ENCODE data around the gene BLOC1S1. TPM values are rescaled to one million over a fixed set of nuclear protein-coding genes. Genes with fewer than 3 reads are reported as not detected.

BLOC1S1 gene
- polyA plus RNA-seq, 1 donor = 103 TPM

DNA sequence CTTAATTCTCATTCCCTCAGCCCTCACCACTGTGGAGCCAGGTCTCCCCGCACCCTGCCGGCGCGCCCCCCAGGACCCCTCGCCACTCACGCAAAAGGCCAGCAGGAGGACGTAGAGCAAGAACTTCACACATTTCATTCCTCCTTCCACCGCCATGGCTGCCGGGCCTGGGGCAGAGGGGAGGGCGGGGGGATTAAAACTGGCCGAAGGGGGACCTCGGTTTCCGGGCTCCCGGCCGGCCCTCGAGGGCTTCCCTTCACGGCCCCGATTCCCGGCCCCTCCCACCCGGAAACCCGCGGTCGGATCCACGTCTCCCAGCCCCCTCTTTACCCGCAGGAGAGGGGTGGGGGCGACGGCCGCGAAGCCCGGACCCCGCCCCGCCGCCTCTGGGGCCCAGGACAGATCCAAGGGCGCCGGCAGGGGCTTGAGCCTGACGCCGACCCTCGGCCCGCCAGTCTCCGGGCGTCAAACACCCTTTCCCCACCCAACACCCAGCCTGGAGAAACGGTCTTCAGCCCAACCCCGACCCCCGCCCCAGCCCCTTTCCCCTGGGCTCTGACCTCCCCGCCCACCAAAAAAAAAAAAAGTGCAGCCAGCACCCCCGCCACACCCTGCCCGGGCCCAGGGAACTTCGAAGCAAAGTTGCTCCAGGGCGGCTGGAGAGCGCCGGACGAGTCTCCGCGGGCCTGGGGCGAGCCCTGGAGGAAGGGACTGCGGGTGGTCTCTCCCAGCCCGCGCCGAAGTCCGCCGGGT is 12.5 kb downstream of the BLOC1S1 start:
- DNase-seq (ENCODE audit: low read depth) = no peak

DNA sequence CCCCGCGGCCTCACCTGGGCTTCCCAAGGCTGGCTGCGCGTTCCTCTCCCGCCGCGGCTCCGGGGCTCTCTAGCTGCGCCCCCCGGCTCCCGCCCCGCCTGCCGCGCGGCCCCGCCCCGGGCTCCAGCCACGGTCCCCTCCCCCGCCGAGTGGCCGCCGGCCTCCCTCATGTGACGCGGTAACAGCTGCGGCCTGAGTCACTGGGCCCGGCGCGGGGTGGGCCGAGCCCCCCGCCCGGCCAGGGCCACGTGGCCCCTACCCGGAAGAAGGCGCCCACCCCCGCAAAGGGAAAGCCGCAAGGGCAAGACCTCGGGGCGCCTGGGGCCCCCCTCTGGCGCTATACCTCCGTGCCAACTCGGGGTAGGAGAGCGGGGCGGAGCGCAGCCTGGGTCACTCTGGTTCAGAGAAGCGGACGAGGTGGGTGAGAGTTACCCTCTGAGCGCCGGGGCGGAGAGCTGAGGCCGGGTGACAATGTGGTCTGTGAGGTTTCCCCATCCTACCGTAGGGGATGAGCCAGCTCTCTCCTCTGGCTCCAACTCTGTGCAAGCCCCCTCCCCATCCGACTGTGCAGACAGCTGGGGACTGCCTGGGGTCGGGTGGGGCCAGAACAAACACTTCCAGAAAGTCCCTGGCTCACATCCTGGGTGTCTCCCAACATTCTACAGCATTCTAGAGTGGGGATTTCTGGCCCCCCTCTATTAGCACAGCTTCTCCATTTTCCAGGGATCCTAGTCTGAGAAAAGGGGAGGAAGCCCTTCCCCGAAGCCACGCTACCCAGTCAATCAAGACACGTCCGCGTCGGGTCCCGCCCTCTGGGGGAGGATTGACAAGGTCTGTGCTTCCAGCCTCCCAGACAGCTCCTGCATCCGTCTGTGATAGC is 13.3 kb downstream of the BLOC1S1 start, which contains the start of gene CD63:
Gene CD63, minus strand, starts transcription at position 71 of the 880 bp plus-strand sequence. CDS start 668 bp downstream, outside the sequence.
- DNase-seq (ENCODE audit: low read depth) = peak; percentile 90

DNA sequence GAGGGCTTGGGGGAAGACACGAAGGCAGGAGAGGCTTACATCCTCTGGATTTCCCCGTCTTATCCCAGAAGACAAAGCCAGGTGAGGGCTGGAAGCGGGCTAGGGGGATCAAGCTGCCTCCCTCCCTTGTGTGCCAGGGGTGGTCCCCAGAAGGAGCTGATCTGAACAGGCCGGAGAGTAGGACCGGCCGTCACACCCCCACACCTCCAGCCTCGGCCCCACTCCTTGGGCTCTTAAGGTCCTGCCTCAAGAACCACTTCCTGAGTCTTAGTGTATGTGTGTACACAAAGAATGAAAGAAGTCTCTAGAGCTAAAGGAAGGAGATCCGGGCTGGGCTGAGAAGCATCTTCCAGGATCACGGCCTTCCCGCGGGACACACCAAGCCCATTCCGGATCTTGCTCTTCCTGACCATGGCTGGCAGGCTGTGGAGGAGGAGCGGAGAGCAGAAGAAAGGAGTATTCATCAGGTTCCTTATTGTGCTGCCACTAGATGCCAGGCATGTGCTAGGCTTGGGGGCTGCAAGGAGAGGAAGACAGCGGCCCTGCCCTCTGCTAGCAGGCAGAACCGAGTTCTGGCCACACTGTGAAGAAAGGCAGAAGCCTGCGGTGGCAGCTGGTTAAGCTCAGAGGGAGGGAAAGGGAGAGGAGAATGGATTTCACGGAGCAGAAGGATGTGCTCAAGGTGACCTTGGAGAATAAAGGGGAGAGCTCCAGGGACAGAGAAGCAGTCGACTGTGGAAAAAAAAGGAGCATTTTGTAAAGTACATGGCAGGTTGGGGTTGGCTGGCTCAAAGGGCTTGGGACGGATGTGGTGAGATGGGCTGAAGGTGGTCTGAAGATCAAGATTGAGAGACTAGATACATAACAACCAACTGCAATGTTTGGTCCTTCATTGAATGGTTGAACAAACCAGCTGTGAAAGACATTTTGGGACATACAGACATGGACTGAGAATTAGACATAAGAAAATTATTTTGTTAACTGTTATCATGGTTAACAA is 14.3 kb downstream of the BLOC1S1 start:
- no peak for DNase-seq (ENCODE audit: low read depth)

DNA sequence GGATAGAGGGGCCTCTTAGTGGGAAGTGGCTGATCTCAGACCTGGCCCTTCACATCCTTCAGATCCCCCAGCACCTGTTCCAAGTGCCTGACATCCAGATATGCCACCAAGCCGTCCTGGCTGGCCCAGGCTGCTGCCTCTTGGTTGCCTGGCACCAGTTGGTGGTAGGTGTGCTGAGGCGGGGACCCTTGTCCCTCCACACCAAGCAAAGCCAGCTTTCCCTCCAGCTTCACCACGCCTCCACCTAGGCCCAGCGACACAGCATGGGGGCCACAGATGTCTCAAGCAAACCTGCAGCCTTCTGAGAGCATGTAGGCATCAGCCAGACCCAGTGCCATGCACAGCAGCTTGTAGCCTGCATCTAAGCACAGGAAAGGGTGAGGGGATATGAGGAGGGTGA is 16.4 kb downstream of the BLOC1S1 start:
- DNase-seq (ENCODE audit: low read depth) = no peak

DNA sequence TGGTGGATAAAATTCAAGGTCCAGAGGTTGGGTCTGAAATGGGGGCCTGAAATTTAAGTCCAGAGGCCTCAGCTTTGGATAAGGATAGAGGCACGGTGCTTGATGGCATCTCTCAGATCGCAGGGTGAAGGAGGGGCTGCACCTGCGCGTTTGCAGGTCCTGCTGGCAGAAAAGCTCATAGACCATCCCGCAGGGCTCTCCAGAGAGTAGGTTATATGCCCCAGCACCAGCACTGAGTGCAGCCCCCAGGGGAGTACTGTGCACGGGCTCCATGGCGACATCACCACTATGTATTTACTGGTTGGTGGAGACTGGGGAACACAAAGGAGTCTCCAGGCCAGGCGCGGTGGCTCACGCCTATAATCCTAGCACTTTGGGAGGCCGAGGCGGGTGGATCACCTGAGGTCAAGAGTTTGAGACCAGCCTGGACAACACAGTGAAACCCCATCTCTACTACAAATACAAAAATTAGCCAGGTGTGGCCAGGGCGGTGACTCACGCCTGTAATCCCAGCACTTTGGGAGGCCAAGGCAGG is 17.2 kb downstream of the BLOC1S1 start:
- no peak for DNase-seq (ENCODE audit: low read depth)

DNA sequence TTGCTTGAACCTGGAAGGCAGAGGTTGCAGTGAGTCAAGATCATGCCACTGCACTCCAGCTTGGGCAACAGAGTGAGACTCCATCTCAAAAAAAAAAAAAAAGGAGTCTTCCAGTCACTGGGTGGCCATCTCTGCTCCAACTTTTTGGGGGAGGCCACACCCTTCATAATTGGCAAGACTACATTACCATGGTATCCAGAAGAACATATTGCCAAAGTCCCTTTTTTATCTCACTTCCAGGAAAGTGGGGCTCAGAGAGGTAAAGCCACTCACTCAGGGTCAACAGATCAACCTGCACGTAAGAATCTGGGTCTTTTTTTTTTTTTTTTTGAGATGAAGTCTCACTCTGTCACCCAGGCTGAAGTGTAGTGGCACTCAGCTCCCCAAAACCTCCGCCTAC is 18.0 kb downstream of the BLOC1S1 start:
- DNase-seq (ENCODE audit: low read depth) = no peak

DNA sequence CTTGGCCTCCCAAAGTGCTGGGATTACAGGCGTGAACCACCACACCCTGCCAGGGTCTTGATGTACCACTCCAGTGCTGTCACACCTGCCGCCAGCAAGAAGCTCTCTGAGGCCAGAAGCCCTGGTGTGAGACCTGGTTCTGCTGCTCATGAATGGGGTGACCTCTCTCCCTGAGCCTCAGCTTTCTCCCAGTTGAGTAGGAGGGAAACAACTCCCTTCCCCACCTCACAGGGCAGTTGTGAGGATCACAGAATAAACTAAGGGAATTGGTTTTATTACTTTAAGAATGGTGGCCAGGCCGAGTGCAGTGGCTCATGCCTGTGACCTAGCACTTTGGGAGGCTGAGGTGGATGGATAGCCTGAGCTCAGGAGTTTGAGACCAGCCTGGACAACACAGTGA is 18.7 kb downstream of the BLOC1S1 start:
- no peak for DNase-seq (ENCODE audit: low read depth)

DNA sequence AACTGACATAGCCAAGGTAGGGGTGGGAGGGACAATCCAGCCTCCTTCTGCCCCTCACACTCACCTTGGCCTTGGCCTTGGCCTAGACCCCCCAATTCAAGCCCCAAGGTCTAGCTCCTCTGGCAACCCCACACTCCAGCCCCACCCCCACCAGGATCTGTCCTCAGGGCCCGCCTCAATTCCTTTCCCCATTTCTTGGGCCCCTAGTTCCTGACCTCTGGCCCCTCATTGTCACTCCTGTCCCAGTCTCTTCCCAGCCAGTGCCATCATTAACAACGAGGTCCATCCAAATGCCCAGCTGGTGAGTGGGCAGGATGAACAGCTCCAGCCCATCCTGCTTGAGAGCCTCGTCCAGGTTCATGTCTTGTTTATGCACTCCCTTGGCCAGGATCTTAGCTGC is 20.2 kb downstream of the BLOC1S1 start:
- no peak for DNase-seq (ENCODE audit: low read depth)

DNA sequence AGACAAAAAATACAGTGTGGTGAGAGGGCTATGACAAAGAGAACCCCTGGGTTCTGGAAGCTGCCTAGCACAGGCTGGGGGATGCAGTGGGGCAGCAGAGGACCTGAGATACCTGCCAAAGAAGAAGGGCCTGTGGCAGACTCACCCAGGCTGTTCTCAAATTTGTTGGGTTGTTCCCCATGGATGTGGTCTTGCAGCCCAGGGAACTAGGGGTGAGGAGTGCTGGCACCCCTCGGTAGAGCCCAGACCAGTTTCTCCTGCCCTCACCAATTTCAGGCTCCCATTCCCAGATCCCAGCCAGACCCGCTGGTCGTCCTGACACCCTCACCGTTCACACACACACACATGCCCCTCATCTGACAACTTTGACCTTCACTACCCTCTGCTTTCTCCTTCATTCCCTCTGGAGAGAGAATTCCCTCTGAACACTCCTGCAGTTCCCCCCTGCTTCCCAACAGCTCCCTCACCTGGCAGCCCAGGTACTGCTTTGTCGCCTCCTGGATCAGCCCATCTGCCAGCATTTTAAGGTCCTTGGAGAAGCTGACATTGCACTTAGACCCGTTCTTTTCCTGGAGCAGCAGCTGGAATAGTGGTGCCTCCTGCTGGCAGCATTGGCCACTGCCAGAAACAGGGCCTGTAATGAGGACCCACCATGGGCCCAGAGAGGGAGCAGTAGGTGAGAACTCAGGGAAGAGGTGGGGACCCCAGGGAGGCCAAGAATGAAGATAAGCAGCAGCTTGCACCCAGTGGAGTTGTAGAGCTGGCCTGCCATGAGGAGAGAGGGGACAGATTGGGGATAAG is 21.1 kb downstream of the BLOC1S1 start:
- no peak for DNase-seq (ENCODE audit: low read depth)

DNA sequence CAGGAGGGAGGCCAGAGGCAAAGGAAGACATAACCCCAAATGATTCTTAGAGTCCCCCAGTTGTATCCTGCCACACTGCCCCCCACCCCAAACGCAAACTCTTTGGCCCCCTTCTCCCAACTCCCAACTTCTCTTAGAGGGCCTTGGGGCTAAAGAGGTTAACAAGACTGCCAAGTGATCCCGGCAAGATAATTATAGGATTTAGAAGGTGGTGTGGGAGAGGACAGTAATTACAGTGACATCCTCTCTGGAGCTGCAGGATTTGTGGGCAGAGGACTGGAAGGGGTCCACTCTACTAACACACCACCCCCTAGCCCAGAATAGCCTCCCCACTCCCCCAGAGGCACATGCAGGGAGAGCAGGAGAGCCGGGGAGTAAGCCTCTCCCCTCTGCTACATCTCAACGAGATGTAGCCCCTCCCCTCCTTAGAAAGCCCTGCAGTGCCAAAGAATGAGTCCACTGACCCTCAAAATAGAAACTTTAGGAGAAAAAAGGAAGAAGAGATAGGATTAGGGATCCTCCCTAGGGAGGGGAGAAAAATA is 21.8 kb downstream of the BLOC1S1 start:
- DNase-seq (ENCODE audit: low read depth) = no peak

DNA sequence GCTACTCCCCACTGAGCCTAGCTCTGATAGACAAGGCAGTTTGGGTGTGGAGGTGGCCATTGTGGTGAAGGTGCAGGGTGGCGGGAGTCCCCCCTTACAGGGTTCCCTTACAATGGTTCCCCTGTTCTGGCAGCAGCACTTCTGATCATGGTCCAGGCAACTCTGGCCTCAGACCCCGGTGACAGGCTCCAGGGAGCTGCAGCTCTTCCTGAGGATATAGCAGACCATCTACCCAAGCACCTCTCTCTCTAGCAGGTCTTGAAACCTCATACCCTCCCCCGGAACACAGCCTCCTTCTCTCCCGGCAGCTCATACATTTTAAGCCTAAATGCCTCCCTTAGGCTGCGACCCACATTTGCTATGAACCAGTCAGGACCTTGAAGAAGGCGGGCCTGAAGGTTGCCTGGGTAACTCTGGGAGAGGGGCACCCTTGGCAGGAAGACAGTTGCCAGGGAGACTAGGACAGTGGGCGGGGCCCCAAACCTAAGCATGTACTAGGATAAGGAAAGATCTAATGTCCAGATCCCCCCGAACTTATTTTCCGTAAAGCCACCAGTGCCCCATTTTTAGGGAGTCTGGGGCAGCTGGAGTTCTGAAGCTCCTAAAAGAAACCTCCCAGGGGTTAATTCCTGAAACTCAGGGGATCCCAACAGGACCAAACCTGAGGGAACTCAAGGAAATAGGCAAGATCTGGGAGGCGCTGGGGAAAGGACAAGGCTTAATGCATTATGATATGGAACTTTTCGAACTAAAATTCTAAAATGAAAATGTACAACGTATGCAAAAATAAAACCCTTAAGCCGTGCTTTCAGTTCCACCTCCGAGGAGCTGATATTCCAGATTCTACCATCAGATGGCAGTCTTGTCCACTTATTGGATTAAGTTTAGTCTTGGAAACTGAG is 22.5 kb downstream of the BLOC1S1 start:
- peak; percentile 91 for DNase-seq (ENCODE audit: low read depth)

DNA sequence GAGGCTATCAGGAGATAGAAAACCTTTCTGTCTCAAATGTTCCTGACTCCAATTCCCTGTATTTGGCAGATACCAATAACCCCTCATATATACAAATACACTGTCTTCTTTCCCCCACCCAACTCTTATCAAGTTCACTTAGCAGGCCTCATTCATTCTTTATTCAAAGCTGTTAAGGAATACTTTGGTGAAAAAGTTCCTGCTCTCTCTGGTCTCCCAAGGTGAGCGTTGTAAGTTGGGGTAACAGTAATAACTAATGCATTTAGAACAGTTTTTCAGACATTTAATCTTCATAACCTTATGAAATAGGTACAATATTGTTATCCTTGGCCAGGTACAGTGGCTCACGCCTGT is 23.2 kb downstream of the BLOC1S1 start:
- DNase-seq (ENCODE audit: low read depth) = no peak

DNA sequence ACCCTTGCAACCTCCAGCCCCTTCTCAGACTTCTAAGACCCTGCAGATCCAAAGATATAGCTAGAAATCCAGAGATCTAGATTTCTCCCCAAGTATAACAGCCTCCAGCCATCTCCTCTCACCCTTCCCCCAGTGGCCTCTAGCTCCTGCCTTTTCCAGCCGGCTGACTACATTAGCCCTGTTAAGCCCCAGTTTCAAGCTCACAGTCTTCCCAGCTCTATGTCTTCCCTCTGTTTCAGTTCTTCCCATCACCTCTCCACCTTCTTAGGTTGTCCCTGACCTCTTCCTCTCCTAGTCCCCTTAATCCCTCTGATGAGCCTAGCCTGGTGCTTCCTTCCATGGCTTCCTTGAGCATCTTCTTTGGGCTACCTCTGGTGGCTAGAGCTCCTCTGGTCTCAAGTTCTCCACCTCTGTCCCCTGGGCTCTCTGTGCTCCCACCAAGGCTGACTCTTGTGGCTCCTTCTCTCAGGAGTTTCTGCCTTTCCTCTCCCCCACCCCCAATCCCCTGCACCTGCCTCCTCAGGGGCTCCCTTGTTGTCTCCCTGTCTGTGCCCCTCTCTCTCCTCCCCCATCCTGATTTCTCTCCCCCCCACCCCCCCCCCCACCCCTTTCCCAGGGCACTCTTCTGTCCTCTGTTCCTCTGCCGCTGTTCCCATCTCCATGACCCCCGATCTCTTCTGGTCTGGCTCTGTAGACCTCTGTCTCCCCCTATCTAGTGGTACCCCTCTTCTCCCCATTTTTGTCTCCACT is 26.3 kb downstream of the BLOC1S1 start:
- DNase-seq (ENCODE audit: low read depth) = no peak

DNA sequence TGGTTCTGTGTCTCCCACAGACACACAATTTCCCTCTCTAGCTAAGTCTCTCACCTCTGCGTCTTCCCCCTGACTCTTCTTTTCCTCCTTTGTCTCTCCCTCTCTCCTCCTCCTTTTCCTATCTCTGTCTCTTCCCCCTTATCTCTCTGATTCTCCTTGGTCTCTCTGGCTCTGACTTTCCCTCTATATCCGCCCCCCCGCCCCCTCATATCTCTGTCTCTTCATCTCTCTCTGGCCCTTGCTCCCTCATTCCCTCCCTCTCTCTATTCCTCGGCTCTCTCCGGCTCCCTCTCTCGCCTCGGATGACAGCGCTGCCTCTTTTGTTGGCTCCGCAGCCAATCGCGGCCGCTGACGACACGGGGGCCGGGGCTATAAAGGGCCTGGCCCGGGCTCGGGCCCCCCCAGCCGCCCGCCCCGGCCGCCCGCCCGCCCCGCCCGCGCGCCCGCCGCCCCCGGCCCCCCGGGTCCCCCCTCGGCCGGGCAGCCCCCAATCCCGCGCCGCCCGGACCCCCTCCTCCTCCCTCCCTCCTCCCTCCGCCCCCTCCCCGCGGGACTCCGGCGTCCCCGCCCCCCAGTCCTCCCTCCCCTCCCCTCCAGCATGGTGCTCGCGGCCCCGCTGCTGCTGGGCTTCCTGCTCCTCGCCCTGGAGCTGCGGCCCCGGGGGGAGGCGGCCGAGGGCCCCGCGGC is 27.0 kb downstream of the BLOC1S1 start, which contains the start of gene GDF11:
Gene GDF11, plus strand, starts transcription at position 404 of the 687 bp plus-strand sequence. Its CDS starts 195 bp downstream, at position 599.
- no peak for DNase-seq (ENCODE audit: low read depth)

DNA sequence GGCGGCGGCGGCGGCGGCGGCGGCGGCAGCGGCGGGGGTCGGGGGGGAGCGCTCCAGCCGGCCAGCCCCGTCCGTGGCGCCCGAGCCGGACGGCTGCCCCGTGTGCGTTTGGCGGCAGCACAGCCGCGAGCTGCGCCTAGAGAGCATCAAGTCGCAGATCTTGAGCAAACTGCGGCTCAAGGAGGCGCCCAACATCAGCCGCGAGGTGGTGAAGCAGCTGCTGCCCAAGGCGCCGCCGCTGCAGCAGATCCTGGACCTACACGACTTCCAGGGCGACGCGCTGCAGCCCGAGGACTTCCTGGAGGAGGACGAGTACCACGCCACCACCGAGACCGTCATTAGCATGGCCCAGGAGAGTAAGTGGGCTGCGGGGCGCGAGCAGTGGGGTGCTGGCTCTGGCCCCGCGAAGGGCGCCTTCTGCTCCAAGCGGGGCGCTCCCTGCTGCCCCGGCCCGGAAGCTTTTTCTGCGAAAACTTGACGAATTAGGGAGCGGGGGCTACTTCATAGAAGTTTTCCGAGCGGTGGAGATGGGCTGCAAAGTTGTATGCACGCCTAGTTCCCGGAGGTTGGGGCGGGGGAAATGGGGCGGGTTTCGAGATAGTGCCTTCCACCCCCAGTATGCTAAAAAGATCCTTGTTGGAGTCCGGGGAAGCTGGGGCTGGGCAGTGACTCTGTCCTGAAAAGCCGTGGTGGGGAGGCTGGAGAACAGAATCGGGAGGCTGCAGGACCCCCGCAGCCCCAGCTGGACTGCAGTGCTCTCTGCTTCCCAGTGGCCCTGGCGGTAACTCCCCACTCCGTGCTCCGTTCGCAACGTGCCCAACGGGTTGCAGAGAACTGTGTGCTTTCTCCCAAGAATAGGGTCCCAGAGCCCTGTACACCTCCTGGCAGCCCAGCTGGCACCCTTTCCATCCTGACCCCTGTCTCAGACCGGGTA is 27.8 kb downstream of the BLOC1S1 start:
- DNase-seq (ENCODE audit: low read depth) = no peak

DNA sequence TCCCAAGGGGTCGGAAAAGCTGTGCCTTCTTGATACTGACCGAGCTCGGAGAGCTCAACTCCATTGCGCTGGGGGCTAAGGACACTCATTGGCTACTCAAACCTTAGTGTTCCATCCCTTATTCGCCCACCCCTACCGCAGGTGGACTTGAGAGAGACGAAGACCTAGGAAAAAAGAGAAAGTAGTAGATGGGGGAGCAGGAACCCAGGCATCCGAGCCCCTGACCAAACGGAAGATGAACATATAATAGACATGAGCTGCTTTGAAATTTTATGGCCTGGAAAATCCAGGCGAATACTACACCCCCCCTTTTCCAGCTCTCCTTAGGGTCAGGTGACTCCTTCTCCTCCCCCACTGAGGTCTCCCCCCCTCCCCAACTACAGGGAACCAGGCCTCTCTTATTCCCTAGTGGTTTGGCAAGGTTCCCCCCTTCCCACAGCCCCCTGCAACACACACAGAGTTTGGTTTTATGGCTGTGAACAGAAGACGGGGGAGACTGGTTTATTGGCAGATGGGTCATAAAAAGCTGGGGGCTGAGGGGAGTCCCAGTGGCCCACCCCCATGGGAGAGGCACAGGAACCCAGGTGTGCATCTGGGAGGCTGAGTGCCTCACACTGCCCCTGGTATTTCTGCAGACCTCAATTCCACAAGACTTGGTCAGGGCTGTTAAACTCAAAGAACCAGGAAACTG is 28.6 kb downstream of the BLOC1S1 start:
- no peak for DNase-seq (ENCODE audit: low read depth)

All from forelimb muscle (tissue), 1 donor.